ENCODE data around the gene ARID3B.

Gene ARID3B

DNA sequence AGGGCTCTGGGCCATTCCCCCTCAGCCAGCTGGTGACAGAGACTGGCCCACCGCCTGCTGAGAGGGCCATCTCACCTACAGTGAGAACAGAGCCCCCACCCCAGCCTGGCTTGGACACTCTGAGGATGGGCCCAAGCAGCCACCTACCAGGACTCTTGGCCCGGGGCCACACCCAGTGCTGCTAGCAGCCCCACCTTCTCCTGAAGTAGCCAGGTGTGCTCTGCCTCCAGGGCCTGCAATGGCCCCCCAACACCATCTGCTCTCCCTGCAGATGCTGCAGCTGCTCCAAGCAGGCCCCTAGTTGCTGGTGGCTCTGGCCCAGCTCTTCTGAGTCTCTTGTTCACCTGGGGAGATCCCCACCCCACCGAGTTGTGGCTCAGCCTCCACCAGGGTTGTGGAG lies 67.8 kb downstream of the ARID3B start:
- no peak for DNase-seq

DNA sequence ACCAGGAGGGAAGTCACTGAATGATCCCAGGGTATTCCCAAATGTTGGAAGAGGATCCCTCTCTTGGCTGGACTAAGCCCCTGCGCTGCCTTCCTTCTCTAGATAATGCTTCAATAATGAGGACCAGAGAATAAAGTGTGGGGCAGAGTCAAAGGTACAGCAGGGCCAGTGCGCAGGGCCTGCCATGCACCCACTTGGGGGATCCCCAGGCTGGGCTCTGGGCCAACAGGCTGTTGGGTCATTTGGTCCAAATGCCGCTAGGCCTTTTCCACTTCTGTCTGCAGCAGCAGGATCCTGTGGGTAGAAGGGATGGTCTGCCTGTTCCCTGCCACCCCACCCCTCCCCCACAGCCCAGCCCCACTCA lies 68.9 kb downstream of the ARID3B start:
- no peak for DNase-seq

DNA sequence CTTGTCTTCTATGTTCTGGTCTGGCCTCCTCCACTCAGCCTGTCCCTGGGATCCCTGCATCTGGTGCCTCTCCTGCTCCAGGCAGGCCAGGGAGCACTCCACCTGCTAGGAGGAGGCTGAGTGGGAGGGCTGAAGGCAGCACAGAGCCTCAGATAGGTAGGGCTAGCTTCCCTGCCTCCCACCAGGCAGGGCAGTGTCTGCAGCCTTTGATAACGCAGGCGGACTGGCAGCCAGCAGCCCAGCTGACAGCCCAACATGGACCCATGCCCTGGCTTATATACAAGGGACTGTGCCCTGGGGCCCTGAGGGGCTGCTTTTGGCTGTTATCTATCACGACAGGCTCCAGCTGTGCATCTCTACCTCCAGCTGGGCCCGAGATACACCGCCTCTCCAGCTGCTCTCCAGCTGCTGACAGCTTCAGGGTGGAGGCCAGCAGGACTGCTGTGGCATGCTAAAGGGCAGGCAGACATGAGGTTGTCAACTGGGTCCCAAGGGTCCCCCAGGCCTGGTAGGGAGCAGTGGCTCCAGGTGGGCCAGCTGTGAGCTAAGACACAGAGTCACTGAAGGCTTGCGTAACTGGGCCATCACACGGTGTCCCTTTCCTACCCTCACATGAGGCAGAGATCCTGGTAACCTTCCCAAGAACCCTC lies 69.4 kb downstream of the ARID3B start:
- DNase-seq: no peak

DNA sequence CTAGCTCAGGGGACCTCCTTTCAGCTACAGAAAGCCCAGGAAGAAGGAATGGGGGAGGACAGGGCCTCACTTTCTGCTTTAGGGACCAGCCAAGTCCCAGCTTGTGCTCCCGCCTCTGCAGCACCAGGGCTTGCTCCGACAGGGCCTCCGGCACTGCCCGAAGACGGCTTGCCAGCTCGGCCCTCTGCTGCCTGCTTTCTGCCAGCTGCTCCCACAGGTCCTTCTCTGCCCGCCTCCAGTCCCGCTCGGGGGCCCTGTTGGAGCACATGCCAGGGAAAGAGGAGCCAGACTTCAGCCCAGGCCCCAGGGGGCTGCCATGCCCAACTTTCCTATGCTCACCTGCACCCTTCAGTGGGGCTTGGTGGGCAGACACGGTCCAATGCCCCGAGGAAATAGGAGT lies 70.3 kb downstream of the ARID3B start:
- peak; percentile 27 for DNase-seq

DNA sequence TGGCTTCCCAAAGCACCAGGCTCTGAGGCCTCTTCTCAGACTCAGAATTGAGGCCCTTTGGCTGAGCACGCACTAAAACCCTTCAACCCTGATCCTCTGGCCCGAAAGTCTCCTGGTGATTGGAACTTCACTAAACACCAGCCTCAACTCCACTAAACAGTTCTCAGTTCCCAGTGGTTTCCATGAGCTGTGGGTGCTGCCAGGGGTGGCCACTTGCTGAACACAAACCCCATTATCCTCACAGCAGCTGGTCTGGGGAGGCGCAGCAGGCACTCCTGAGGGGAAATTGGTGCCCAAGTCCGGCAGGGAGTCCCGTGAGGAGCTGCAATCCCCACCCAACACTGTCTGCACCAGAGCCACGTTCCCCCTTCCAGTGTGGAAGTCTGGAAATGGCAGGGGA lies 70.8 kb downstream of the ARID3B start:
- DNase-seq: no peak

DNA sequence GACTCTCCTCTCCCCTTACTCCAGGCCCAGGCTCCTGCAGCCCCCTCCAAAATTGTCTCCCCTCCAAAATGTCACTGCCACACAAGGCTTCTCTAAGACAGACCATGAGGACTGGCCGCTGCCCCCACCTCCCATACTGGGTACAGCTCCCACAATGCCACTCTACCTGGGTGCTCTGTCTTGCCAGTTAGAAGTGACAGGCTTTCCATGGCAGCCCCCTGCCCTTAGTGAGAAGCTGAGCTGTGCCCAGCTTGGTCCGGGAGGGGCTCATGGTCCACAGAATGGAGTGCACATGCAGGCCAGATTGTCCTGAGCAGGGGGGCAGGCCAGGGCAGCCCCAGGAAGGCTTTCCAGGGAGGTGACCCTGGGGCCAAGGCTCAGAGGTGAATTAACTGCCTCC lies 71.7 kb downstream of the ARID3B start:
- DNase-seq: no peak

DNA sequence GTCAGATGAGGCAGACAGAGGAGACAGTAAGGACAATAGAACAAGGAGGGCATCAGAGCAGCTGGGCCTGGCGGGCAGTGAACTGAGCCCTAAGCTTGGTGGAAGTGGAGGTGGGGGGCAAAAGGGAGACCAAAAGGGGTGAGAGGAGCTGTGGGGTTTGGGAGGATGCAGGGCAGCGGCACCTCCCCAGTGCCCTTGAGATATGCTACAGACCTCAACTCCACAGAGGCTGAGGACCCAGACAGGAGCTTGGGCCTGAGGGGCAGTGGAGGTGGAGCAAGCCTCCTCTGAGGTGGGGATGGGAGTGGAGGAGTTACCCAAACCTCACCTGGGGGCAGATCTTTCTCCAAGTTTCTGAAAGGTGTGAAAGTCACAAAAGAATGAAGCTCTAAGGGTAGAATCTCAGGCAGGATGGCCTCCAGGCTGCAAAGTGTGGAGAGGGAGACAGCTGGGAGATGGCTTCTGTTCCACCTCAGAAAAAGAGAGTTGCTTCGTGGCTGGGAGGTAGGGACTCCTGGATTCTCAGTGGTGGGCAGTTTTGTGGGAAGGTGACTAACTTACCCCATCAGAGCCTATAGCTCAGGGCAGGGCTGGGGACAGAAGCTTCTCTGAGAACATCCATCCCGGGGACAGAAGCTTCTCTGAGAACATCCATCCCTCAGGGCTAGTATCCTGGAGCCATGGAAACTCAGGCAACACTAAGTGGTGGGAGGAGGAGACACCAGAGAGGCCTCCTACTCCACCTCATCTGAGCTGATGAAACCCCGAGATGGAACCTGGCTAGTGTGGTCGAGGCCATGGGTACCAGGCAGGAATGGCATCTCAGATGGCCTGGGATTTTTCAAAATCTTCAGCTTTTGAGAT lies 72.3 kb downstream of the ARID3B start:
- DNase-seq: no peak

DNA sequence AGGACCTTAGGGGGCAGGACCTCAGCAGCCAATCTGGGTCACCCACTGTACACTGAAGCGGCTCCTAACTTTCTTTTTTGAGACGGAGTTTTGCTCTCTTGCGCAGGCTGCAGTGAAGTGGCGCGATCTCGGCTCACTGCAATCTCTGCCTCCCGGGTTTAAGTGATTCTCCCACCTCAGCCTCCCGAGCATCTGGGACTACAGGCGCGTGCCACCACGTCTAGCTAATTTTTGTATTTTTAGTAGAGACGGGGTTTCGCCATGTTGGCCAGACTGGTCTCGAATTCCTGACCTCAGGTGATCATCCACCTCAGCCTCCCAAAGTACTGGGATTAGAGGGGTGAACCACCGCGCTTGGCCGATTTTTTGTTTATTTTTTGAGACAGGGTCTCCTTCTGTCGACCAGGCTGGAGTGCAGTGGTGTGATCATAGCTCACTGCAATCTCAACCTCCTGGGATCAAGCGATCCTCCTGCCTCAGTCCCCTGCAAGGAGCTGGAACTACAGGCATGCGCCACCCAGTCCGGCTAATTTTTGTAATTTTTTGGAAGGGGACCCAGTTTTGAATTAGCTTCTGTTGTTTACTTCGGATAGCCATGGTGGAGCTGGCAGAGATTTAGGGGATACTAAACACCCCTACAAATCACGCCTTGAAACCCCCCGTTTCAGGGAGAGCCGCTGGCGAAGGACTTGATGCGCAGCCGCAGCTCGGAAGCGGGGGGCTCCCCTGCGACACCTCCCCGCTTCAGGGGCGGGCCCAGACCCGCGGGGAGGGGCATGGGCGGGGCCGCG lies 73.1 kb downstream of the ARID3B start:
- no peak for DNase-seq

DNA sequence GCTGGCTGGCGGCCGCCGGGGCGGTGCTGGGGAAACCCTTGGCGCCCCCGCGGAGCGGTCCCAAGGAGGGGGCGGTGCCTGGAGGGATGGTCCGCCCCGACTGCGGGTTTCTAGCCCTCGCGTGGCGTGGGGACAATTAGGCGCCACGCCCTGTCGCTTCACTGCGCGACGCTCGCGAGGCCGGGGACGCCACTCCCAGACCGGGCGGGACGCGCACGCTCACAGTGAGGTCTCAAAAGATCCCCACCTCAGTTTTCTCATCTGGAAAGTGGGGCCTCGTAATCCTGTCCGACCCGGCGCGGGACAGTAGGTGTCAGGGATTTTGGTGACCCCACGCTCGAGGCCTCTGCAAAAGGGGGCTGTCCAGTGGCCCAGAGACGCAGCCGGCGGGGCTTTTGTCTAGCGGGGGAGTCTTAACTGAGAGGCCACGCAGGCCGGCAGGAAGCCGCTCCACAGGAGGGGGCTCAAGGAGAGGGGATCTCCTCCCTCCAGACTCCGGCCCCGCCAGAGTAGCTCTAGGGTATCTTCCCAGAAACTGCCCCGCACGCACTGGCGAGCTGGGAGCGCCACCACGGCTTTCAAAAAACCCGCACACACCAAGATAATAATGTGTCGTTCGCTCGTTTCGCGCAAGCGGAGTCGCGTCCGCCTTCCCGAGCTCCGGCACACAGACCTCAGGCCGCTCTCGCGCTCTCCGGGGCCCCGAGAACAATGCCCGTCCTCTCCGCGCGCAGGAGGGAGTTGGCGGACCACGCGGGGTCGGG lies 73.9 kb downstream of the ARID3B start:
- DNase-seq: no peak

DNA sequence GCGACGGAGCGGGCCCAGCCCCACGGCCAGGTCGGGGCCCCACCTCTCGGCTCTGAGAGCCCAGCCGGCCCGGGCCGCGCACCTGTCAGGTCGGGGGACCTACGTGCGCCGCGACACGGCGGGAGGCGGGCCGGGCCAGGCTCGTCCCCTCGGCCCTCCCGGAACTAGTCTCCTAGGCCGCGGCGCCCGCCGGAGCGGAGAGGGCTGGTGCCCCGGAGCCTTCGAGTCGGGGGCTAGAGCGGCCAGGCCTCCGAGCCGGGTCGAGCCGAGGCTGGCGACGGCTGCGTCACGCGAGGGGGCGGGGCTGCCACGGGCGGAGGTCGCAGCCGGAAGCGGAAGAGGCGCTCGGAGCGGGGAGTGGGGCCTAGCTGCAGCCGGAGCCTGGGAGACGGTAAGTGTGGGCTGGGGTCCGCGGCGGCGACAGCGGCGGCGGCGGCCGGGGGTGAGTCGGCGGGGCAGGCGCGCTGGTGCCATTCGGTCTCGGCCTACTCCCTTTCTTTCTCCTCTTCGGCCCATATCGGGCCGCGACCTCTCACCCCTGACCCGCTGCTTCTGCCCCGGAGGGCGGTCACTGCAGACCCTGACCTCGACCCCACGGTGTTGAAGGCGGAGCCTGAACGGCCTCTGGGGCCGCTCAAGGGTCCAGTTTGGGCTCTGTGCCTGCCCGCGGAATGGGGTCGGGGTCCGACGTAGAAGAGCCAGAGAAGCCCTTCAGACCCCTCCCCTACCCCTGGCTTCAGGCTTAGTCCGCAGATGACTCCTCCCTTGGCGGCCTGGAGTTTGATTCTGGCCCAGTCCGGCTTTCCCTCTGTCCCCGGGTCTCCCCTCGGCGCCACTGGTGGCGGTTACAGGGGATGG lies 74.7 kb downstream of the ARID3B start, which contains the start of gene CLK3:
CLK3 (plus strand) TSS at position 329 of the 858 bp plus-strand sequence. CDS start 3,361 bp downstream, outside the sequence.
- peak; percentile 57 for DNase-seq

DNA sequence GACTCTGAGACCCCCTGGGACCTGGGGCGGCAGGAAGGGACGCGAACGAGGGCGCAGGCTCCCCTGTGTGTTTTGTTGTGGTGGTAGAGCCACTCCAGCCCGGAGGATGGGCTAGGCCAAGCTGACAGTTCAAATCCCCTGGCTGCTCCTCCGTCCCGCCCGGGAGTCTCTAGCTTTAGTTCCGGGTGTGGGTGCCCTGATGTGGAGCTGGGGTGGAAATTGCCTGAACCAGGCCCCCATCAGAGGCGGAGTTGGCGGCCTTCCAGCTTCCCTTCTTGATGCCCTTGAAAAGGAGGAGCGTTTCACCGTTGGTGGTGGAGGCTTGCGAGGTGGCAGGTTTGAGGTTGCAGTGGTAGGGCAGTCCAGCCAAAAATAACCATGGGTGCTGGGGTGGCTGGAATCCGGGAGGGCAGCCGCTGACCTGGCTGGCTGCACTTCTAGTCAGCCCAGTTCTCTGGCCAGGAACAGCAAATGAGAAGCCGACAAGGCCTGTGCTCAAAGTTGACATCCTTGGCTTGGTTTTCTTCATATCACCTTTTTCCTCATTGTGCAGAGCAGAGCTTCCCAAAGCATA lies 75.4 kb downstream of the ARID3B start:
- peak; percentile 8 for DNase-seq

DNA sequence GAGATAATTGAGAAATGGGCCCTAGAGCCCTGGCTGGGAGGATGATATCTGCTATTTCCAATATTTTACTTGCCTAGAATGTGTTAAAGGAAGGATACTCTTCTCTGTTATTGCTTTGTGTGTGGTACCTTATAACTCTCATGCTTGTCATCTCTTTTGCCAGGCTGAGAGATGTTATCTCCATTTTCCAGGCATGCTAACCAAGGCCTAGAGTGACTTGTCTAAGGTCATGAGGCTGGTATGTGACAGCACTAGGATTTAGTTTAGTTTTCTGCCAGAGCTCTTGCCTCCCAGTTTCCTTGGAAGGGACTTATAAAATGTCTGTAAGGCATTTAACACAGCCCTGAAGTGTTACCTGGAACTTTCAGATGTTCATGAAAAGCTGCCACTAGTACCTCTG lies 76.0 kb downstream of the ARID3B start:
- DNase-seq: no peak

DNA sequence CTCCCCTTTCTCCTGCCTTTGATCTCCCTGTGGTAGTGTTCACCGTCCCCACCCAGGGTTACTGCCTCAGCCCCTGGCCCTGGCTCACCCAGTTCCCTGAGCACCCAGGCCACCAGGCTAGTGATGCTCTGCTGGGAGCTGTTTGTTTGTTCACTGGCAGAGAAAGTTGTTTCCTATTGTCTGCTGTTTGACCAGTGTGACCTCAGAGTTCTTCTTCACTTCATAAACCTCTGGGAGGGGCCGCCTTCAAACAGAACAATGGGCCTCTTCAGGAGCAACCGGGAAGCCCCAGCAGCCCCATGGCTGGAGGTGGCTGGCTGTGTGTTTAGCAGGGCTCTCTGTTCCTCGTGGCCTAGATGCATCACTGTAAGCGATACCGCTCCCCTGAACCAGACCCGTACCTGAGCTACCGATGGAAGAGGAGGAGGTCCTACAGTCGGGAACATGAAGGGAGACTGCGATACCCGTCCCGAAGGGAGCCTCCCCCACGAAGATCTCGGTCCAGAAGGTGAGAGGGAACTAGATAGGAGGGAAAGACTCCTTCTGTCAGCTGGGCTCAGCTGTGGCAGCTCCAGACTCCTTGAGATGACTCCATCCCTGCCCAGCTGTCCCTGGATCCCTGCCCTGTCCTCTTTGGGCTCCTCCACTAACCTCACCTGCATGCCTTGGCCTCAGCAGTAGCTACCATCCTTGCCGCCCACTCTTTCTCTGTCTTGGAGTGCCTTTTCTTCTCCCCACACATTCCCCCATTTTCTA lies 78.0 kb downstream of the ARID3B start:
- DNase-seq: no peak

DNA sequence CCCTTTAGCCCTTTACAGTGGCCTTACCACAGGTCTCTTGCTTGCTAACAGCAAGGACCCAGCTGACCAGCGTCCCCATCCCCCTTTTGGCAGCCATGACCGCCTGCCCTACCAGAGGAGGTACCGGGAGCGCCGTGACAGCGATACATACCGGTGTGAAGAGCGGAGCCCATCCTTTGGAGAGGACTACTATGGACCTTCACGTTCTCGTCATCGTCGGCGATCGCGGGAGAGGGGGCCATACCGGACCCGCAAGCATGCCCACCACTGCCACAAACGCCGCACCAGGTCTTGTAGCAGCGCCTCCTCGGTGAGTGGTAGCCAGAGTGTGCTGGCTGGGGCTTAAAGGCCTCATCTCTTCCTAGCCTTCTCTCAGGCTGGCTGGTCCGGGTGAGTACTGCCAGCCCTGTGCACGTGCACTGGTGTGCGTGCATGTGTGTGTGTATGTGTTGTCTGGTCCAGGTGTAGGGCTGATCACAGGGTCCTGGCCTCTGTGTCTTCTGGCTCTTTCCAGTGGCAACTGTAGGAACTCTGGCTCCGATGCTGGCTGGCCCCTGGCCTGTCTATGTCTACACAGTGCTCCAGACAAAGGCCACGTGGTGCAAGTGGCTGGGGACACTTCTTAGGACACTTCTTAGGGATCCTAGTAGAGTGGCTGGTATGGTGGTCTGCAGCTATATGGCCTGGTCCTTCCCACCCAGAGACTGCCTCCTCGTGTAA lies 79.1 kb downstream of the ARID3B start:
- DNase-seq: no peak

DNA sequence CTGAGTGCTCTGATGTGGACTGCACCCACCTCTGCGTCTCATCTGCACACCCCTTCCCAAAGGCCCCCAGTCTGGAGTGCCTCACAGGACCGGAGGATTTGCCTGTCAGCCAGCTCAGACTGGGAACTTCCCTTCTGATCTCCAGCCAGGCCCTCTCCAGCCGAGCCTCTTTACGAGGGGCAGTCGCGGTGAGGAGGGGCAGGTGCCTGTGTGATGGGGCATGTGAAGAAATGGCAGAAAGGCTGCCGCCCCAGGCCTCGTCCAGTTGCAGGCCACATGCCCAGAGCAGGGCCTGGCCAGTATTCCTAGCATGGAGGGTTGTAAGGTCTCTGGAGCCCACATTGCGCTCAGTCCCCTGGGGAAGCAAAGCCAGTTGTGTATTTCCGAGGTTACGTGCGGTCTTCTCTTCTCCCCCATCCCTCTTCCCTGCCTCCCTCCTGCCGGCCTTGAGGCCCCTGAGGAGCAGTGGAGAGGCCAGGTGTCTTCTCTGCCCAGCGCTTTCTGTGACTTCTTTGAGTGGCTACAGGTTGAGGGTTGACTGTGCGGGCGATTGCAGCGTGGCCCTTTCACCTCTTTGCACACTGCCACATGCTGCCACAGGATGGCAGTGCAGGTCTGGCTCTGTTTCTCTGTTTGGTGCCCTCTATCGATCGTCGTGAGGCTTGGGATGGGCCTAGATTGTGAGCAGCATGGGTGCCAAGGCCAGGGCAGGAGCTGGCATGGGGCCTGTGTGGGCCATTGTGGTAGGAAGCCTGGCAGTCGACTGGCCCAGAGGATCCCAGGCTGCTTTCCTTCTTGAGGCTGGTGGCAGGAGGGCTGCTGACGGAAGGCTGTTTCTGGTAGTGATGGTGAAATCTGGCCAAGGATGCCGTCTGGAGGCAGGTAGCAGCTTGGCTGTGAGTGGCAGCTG lies 79.9 kb downstream of the ARID3B start:
- peak; percentile 16 for DNase-seq

DNA sequence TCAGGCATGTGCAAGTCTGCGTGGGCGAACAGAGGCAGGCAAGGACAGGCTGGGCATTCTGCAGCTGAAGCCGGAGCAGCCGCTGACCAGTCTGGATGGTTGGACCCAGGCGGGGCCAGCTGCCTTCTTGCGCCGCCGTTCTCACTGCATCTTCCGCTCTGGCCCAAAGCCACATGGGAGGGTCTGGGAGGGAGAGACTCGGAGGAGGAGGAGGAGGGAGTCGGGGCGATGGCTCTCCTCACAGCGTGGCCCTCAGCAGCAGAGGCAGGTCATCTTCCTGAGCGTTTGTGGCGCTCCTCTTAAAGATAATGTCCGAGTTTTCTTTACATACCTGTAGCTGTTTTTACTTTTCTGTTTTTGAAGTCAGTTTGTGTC lies 80.5 kb downstream of the ARID3B start:
- no peak for DNase-seq

DNA sequence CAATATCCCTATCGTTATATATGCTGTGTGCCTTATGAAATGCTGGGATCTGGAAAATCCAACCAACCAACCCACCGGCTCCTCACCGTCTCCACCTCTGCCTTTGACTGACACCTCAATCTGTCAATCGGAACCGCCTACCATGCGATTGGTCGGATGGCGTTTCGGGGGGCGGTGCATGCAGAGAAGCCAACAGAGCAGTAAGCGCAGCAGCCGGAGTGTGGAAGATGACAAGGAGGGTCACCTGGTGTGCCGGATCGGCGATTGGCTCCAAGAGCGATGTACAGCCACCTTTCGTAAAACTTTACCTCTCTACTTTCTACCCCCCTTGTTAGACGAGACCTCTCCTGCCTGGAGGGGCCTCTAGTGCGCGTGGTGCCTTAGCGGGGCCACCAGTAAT lies 80.9 kb downstream of the ARID3B start:
- no peak for DNase-seq

DNA sequence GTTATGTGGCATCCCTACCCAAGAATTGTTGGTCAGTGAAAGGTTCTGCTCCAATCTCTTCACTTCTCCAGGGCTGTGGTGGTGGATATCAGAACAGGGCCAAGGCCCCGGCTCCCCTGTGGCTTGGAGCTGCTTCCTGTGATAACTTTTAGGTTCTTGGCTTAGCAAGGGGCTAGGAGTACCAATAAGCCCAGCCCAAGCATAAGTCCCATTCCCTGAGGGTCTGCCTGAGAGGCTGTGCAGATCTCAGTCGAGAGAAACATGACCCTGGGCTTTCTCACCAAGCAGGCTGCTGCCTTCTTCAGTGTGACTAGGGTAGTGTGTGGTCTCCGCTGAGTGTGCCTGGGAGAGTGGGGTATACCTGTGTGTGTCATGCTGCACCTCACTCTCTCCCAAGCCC lies 81.7 kb downstream of the ARID3B start:
- DNase-seq: no peak

DNA sequence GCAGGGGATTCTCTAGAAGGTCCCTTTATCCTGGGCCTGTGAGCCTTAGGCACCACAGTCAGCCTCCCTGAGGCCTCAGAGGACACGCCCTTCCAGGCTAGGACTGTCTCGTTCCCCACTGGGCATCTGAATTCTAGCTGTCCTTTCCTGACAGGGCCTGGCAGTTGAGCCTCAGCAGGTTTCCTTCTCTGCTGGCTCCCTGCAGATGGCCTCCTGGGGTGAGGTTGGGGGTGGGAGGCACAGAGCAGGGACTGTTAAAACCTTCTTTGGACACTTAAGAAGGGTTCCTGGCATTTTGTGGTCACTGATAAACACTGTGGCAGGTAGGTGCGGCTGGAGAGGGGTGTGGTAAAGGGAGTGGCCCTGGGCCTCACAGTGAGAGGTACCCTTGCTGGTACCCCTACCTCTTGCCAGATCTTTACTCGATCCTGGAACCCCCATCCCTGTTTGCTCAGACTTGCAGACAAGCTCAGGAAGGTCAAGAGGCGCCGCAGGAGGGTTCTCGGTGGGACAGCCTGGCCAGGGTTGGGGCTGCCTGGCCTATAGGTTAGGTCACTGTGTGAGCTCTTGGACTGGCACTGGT lies 83.1 kb downstream of the ARID3B start:
- no peak for DNase-seq

Data from DMS 273 treated with DMSO at 0.1 percent for 48 hours (cell line).